ENCODE results near the gene ALG14. TPM values are rescaled to one million over a fixed set of nuclear protein-coding genes. Genes with fewer than 3 reads are reported as not detected.

ALG14 gene, protein sequence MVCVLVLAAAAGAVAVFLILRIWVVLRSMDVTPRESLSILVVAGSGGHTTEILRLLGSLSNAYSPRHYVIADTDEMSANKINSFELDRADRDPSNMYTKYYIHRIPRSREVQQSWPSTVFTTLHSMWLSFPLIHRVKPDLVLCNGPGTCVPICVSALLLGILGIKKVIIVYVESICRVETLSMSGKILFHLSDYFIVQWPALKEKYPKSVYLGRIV
- 4.3 and 4.5 TPM in 2 replicates for total RNA-seq

GRCh38 chr1:95072532-95073419, at the start of gene ALG14:
TSS of gene ALG14 (minus strand) at chr1:95072951. CDS start at chr1:95072898, 53 bp downstream.

GRCh38 chr1:95117207-95118066, 44.7 kb upstream of the ALG14 start, which contains the start of gene TLCD4:
TSS of gene TLCD4 (plus strand) at chr1:95117355. CDS start at chr1:95143902, 26,547 bp downstream.

GRCh38 chr1:94926915-94927404, 145.8 kb downstream of the ALG14 start, which contains the start of gene CNN3:
TSS of gene CNN3 (minus strand) at chr1:94927110. CDS start at chr1:94926894, 216 bp downstream.

Other genes starting within 250 kb of the ALG14 start
- gene CNN3, start 145.8 kb downstream of the ALG14 start, total RNA-seq = 427 and 622 TPM in 2 replicates
- gene TLCD4, start 44.4 kb upstream of the ALG14 start, total RNA-seq = 0.79 and 0.99 TPM in 2 replicates
- 9.9 and 12.1 TPM in 2 replicates for gene RWDD3, start 161.3 kb upstream of the ALG14 start, total RNA-seq